HG02885 (cell line): ENCODE data around the gene PPP2R3C.
"Not testable (repeated sequence)": the region's sequence is repeated elsewhere in the genome, so short reads cannot be mapped to it uniquely, and the experiment has no call there.

ENCODE experiments used
- ATAC-seq: cut with Tn5 transposase; IDR thresholded peaks from one replicate; pipeline ENCODE4 v1.9.1; 2021; ENCODE audit warnings: mild to moderate bottlenecking; ENCODE audit not compliant: unreplicated experiment, poor library complexity

PPP2R3C gene

GRCh38 chr14:35121887-35122695 lies at the start of gene PPP2R3C, which contains the start of gene PRORP:
Gene PPP2R3C, minus strand, starts transcription at chr14:35121990. Its CDS starts 31 bp downstream, at chr14:35121959.
Gene PRORP, plus strand, starts transcription at chr14:35122552. Its CDS starts 694 bp downstream, at chr14:35123246.
- peak; percentile 86 for ATAC-seq

- ATAC-seq = no peak
Measured at GRCh38 chr14:35167496-35167895, 45.7 kb upstream of the PPP2R3C start.

DNA sequence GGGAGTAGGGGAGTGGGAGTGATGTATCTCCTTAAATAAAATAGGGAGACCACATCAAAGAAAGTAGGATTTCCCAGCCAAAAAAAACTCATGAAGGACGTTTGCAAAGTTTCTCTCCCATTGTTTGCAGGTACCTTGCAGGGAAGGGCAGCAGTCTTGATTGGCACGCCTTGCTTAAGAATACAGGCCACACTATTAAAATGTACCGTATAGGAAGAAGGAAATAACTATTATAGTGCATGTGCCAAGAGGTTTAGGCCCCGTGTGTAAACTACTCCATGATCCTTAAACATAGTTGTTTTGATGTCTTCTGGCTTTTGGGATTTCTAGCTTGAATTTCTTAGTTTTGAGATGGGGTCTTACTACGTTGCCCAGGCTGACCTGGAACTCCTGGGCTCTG lies 43.1 kb upstream of the PPP2R3C start:
- no peak for ATAC-seq

DNA sequence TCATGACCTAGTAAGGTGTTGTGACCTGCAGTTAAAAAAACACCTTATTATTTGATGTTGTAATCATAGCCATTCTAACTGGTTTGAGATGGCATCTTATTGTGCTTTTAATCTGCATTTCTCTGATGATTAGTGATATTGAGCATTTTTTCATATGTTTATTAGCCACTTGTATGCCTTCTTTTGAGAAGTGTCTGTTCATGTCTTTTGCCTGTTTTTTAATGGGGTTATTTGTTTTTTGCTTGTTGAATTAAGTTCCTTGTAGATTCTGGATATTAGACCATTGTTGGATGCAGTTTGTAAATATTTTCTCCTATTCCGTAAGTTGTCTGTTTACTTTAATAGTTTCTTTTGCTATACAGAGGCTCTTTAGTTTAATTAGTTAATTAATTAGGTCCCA lies 41.6 kb upstream of the PPP2R3C start:
- no peak for ATAC-seq

DNA sequence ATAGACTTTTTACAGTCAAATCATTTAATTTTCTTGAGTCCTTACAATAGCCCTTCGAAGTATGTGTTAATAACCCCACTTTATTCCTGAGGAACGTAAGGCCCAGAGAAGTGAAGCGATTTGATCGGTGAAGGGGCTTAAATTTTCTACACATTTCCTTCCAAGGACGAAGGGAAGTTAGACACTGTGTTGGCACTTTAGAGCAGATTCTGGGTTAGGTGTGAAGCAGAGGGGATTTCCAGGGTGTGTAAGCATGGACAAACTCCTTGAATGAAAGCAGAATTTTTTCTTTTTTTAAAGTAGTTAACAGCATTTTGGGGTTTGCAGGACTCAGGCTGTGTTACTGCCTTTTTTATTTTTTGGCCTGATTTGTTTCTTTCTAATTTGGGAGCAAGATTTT lies 39.4 kb upstream of the PPP2R3C start:
- no peak for ATAC-seq

GRCh38 chr14:35159742-35160409 lies 38.1 kb upstream of the PPP2R3C start:
- no peak for ATAC-seq

GRCh38 chr14:35158951-35159653 lies 37.3 kb upstream of the PPP2R3C start:
- no peak for ATAC-seq

- no peak for ATAC-seq
Measured at GRCh38 chr14:35158491-35158890, 36.7 kb upstream of the PPP2R3C start.

DNA sequence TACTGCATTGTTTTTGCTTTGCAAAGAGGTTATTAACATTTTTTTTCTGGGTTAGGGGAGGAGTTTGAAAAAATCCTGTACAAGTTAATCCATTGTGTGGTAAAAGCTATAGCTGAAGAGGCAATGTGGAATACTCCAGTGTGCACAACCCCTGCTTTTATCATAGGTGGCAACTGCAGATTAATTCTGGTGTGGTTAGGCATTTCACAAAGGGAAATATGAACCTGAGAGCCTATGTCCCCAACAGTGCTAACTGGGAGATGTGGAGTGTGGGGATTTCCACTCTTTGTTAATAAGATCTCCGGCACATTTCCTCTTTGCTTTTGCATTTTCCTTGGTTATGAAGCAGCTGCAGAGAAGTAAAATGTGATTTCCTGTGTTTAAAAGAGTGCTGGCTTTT lies 34.2 kb upstream of the PPP2R3C start:
- ATAC-seq = peak; percentile 68

DNA sequence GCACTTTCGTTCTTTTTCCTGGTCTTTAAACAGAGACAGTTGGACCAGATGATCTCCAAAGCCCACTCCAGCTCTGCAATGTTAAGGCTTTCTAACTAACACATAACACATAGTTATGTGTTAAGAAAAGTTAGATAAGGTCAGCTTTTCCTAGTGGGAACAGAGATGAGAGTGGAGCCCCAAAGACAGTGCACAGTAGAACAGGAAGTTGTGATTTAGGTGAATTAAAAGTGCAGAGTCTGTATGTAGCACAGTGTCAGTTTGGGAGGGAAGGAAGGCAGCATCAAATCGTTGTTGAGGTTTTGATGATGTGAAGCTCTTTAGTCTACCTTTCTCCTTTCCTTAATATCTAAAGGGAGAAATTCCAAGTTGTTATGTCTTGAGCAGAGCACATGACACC lies 32.2 kb upstream of the PPP2R3C start:
- ATAC-seq = no peak

GRCh38 chr14:35152531-35152930 lies 30.7 kb upstream of the PPP2R3C start:
- ATAC-seq = not testable (repeated sequence)

DNA sequence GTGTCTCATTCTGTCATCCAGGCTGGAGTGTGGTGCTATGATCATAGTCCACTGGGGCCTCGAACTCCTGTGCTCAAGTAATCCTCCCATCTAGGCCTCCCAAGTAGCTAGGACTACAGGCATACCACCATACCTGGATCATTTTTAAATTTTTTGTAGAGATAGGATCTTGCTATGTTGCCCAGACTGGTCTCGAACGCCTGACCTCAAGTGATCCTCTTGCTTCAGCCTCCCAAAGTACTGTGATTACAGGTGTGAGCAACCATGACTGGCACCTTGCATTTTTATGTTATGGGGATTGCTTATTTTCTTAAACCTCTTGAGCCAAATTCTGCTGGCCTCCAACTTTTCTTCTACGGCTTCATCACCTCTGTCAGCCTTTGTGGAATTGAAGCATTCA lies 27.4 kb upstream of the PPP2R3C start:
- ATAC-seq = no peak

DNA sequence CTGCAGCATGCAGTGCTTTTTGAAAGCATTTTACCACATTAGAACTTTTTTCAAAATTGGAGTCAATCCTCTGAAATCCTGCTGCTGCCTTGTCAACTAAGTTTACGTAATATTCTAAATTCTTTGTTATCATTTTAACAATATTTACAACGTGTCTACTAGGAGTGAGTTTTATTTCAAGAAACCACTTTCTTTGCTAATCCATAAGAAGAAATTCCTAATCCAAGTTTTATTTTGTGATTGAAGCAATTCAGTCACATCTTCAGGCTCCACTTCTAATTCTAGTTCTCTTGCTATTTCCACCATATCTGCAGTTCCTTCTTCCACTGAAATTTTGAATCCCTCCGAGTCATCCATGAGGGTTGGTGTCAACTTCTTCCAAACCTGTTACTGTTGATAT lies 25.9 kb upstream of the PPP2R3C start:
- ATAC-seq = no peak

DNA sequence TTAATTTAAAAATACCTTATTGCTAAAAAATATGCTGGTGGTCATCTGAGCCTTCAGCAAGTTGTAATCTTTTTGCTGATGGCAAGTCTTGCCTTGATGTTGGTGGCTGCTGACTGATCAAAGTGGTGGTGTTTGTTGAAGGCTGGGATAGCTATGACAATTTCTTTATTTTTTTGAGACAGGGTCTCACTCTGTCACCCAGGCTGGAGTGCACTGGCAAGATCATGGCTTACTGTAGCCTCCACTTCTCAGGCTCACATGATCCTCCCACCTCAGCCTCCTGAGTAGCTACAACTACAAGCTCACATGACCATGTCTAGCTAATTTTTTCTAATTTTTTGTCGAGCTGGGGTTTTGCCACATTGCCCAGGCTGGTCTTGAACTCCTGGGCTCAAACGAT lies 25.4 kb upstream of the PPP2R3C start:
- no peak for ATAC-seq

- no peak for ATAC-seq
Measured at GRCh38 chr14:35146711-35147149, 24.9 kb upstream of the PPP2R3C start.

DNA sequence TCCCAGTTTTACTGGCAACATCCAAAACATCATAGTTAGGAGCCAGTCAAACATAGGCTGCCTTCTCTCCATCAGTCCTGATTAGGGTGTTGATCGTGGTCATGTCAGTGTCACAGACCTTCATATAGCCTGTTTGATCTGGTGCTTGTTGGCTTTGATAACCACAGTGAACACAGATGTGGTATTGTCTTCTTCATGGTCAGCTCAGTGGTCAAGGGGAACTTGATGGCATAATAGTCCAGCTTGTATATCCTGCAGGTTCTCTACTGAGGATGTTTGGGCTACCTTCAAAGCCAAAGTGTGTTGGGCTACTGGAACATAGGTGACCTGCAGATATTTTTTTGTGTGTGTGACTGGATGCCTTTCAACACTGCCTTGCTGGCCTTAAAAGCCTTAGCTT lies 22.2 kb upstream of the PPP2R3C start:
- ATAC-seq = no peak

DNA sequence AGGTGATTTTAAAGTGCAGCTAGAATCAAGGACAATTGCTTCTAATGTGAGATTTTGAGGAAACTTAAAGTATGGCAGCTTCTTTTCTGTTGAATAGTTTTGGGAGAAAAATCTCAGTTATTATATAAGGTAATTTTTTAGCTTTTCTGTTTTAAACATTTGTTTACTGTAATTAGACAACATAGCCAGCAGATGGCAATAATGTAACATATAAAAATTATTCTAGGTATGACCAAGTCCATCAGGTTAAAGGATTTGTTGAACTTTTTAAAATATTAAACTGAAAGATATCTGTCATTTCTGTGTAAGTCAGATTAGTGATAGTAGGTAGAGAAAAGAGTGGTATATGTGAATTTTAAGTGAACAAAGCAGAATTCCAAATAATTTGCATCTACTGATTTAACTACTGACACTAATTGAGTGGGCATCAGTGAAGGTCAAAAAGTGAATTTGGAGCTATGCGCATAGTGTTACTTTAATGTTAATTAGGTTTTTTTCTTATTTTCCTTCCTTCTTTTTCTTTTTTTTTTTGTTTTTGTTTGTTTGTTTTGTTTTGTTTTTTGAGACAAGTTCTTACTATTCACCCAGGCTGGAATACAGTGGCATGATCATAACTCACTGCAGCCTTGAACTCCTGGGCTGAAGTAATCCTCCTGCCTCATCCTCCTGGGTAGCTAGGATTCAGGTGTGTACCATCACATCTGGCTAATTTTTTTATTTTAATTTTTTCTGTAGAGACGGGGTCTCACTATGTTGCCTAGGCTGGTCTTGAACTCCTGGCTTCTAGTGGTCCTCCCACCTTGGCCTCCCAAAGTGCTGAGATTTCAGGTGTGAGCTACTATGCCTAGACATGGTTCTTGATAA lies 19.2 kb upstream of the PPP2R3C start:
- ATAC-seq = no peak

- no peak for ATAC-seq
Measured at GRCh38 chr14:35138585-35138984, 16.8 kb upstream of the PPP2R3C start.

- no peak for ATAC-seq
Measured at GRCh38 chr14:35134329-35135123, 12.7 kb upstream of the PPP2R3C start.
